ENCODE measurements around the gene TRAM2. TPM values are rescaled to one million over a fixed set of nuclear protein-coding genes. Genes with fewer than 3 reads are reported as not detected.

TRAM2 gene
- total and polyA plus RNA-seq, 2 of the 8 experiments (the other 6 are each of a cell fraction or from before 2014, with no cell fraction given): 9.0 to 21.4 TPM

DNA sequence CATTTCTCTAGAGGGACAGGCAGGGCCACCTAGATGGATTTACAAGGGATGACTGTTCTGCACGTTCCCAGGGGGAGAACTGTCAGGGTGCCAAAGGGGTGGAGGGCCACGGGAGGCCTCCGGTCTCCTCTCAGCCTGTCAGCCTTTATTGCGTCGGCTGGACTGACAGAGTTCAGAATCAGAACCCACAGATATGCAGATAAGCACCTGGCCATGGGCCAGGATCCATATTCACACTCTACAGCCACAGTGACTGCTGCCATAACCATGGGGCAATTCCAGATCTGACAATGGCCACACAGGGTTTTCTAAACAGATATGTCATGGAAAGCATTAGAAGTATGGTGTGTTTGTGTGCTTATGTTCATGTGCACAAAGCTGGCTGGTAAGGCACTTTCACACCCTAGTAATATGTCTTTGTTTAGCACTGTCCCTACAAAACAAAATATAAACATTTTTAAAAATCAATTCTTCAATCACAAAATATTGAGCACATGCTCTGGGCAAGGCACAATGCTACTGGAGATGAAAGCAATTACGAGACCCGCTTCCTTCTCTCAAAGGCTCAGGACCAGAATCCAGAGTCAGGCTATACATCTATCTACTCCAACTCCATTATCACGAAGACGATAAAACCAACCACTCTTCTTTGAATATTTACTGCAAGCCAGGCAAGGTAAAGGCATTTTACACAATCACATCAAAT, 29.1 kb downstream of the TRAM2 start:
- WGBS, 2 experiments (ENCODE audit: extremely low coverage in 1 of 2, insufficient coverage in 1 of 2, insufficient read length in 1 of 2, insufficient replicate concordance in 2 of 2, low coverage in 1 of 2, low lambda C conversion rate in 2 of 2, missing lambda C conversion rate in 1 of 2): 92% methylated on average over 9 of the region's 9 CpGs; no CpG with 5 or more reads in 1 of the 2 experiments
- Histone ChIP-seq H3K36me3 (ENCODE audit: control insufficient read depth in 2 of 4, insufficient read depth in 4 of 4, low read length in 3 of 4) (no peaks in the 10 kb centered on the region; a peak in 1 of 8 replicates), H3K4me3 (ENCODE audit: extremely low read depth in 1 of 4, insufficient read depth in 2 of 4, low read depth in 3 of 4, low read length in 4 of 4) (no peak overlapping the region), H4K8ac (ENCODE audit: extremely low read depth, insufficient read depth, low read length) (no peak overlapping the region), H2BK5ac (ENCODE audit: low read depth, low read length) (no peak overlapping the region), H3K4ac (replicated peaks; ENCODE audit: insufficient read length, low read depth, low read length) (no peak overlapping the region), H4K5ac (ENCODE audit: insufficient read length, low read depth, low read length) (no peak overlapping the region), H3K4me2 (ENCODE audit: insufficient read depth in 1 of 2, low read depth in 2 of 2, low read length in 2 of 2) (no peak overlapping the region), H3K23ac (ENCODE audit: insufficient read length) (no peak overlapping the region), H3K18ac (ENCODE audit: extremely low read depth, low read length) (no peak overlapping the region), H3K9me3 (ENCODE audit: insufficient read depth in 2 of 2, low read depth in 1 of 2, low read length in 1 of 2) (no peaks in the 10 kb centered on the region), H3K27ac (ENCODE audit: low read depth, low read length) (no peak overlapping the region), H3K14ac (ENCODE audit: insufficient read length) (no peak overlapping the region), H3K9ac (replicated peaks in 1 of 4; ENCODE audit: extremely low read depth in 1 of 4, low read depth in 3 of 4, low read length in 3 of 4) (no peak overlapping the region; a peak in 1 of 7 replicates), H2BK12ac (ENCODE audit: low read depth, low read length) (no peak overlapping the region), H3K79me2 (ENCODE audit: control insufficient read depth in 1 of 2, insufficient read depth in 2 of 2, low read length in 2 of 2) (peaks cover 0 to 54% of the 10 kb centered on the region in 2 experiments; a peak in 2 of 4 replicates), H3K23me2 (ENCODE audit: low read depth, low read length) (no peaks in the 10 kb centered on the region; the same call in 1 of the 2 replicates), H4K20me1 (replicated peaks in 1 of 2; ENCODE audit: control insufficient read depth in 1 of 2, insufficient read depth in 2 of 2, low read length in 2 of 2) (no peaks in the 10 kb centered on the region), H2BK15ac (ENCODE audit: low read length) (no peak overlapping the region), H2BK20ac (ENCODE audit: low read length) (no peak overlapping the region), H2AK5ac (ENCODE audit: low read depth, low read length) (no peak overlapping the region), H3K79me1 (ENCODE audit: low read depth, low read length) (peaks cover 14% of the 10 kb centered on the region), H3K4me1 (replicated peaks in 1 of 4; ENCODE audit: control insufficient read depth in 3 of 4, insufficient read depth in 4 of 4, low read length in 3 of 4) (peaks cover 11 to 20% (median 16%) of the 10 kb centered on the region in 4 experiments), H3K56ac (replicated peaks; ENCODE audit: insufficient read length, low read depth, low read length) (no peak overlapping the region), H2AFZ (ENCODE audit: low read length) (no peak overlapping the region), H3K27me3 (replicated peaks in 1 of 4; ENCODE audit: control insufficient read depth in 3 of 4, extremely low read depth in 1 of 4, insufficient read depth in 3 of 4, low read length in 3 of 4) (no peaks in the 10 kb centered on the region), H4K91ac (replicated peaks; ENCODE audit: insufficient read length, low read length) (no peak overlapping the region), H2BK120ac (replicated peaks; ENCODE audit: low read depth, low read length) (no peak overlapping the region)
- FAIRE-seq: no peak
- ChIA-PET POLR2A (ENCODE audit: partially characterized antibody) (interaction anchor here (1.0 to 1.6 kb wide), 2 partner anchors 12 to 32 kb away, joined by 3 to 4 read pairs; no protein-coding TSS in a partner anchor), CTCF (ENCODE audit: partially characterized antibody) (interaction anchor here (0.8 to 2.2 kb wide), 5 partner anchors 27 to 129 kb away, joined by 4 to 6 read pairs (median 6); partner anchors contain the start of gene TRAM2)
- DNase-seq (ENCODE audit: low read depth in 1 of 2, low spot score in 2 of 2): no peak
- TF ChIP-seq GTF2F1 (IDR thresholded peaks at IDR 0.05; ENCODE audit: borderline replicate concordance, low read depth, low read length): no peak
- TF ChIP-seq BCL11A (IDR thresholded peaks at IDR 0.05; ENCODE audit: low read depth in 2 of 2, low read length in 2 of 2): no peak
- no peak for TF ChIP-seq GABPA (IDR thresholded peaks at IDR 0.05; ENCODE audit: borderline replicate concordance, insufficient read depth, low read length)
- TF ChIP-seq EZH2 (IDR thresholded peaks at IDR 0.05; ENCODE audit: low read depth, low read length, severe bottlenecking): no peak
- TF ChIP-seq EGR1 (IDR thresholded peaks at IDR 0.05; ENCODE audit: borderline replicate concordance, low read depth, low read length): no peak
- TF ChIP-seq NRF1 (IDR thresholded peaks at IDR 0.05; ENCODE audit: low read depth, low read length): no peak
- no peak for TF ChIP-seq BRCA1 (IDR thresholded peaks at IDR 0.05; ENCODE audit: low read depth, low read length)
- no peak for TF ChIP-seq ZNF274 (IDR thresholded peaks at IDR 0.05; ENCODE audit: borderline replicate concordance, extremely low read depth, low read length)
- TF ChIP-seq JUND (IDR thresholded peaks at IDR 0.05; ENCODE audit: low read length): no peak
- TF ChIP-seq, protein P1, sequence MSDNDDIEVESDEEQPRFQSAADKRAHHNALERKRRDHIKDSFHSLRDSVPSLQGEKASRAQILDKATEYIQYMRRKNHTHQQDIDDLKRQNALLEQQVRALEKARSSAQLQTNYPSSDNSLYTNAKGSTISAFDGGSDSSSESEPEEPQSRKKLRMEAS (IDR thresholded peaks at IDR 0.05): no peak
- no peak for TF ChIP-seq SP1 (IDR thresholded peaks at IDR 0.05; ENCODE audit: low read depth, low read length)
- no peak for TF ChIP-seq SIRT6 (IDR thresholded peaks at IDR 0.05; ENCODE audit: low read length)
- no peak for TF ChIP-seq CREB1 (IDR thresholded peaks at IDR 0.05)
- TF ChIP-seq CBX5 (IDR thresholded peaks at IDR 0.05; ENCODE audit: low read depth, low read length): no peak
